OCI-LY7 (cell line): ENCODE data around the gene UBE3D. TPM values are rescaled to one million over a fixed set of nuclear protein-coding genes. Genes with fewer than 3 reads are reported as not detected.

Experiments
- BruUV-seq: library from RNA; stranded (reverse); fragments of 400-500 nt; replicated peaks from 2 replicates; lab custom pipeline; 2021; lab: Mats Ljungman, UMichigan
- CTCF ChIA-PET: fragments of 300-600 bp; sonication (Branson Sonifier 250); formaldehyde crosslinking; loops from one replicate; lab custom pipeline; 2022; ENCODE audit warnings: antibody characterized with exemption; ENCODE audit not compliant: unreplicated experiment; lab: Charles Lee
- POLR2A ChIA-PET: fragments of 300-600 bp; sonication (Branson Sonifier 250); formaldehyde crosslinking; loops from one replicate; lab custom pipeline; 2022; ENCODE audit warnings: antibody characterized with exemption; lab: Charles Lee
- DNase-seq: peaks from one replicate; pipeline ENCODE4 v3.0.0-alpha.2; 2015; ENCODE audit warnings: low spot score
- H2AFZ ChIP-seq: fragments of 200-600 bp; sonication (generic), shearing (Covaris generic); 2 replicates; pipeline ENCODE4 v1.6.1; 2014; ENCODE audit warnings: mild to moderate bottlenecking, antibody characterized with exemption, low read length, moderate library complexity
- H3K27ac ChIP-seq: fragments of 200-600 bp; sonication (generic); 2 replicates; pipeline ENCODE4 v1.5.1; 2014; ENCODE audit warnings: mixed run types, low read depth, mild to moderate bottlenecking, moderate library complexity, low read length, inconsistent platforms; ENCODE audit not compliant: poor library complexity, severe bottlenecking
- H3K36me3 ChIP-seq: fragments of 200-600 bp; sonication (generic); 2 replicates; pipeline ENCODE4 v1.6.1; 2014; ENCODE audit warnings: mild to moderate bottlenecking, antibody characterized with exemption, low read length, moderate library complexity, mixed read lengths; ENCODE audit not compliant: insufficient read depth
- H3K4me1 ChIP-seq: fragments of 200-600 bp; sonication (generic); 2 replicates; pipeline ENCODE4 v1.5.1; 2014; ENCODE audit warnings: mild to moderate bottlenecking, low read length; ENCODE audit not compliant: insufficient read depth, poor library complexity, severe bottlenecking
- H3K4me2 ChIP-seq: fragments of 200-600 bp; sonication (generic); 2 replicates; pipeline ENCODE4 v1.6.1; 2014; ENCODE audit warnings: mild to moderate bottlenecking, low read length
- H3K4me3 ChIP-seq: fragments of 200-600 bp; sonication (generic); 2 replicates; pipeline ENCODE4 v1.5.1; 2014; ENCODE audit warnings: mild to moderate bottlenecking, low read depth, low read length; ENCODE audit not compliant: poor library complexity, severe bottlenecking
- H3K79me2 ChIP-seq: fragments of 200-600 bp; sonication (generic); 2 replicates; pipeline ENCODE4 v1.6.1; 2016; ENCODE audit warnings: low read depth, mild to moderate bottlenecking, low read length, moderate library complexity, mixed read lengths; ENCODE audit not compliant: insufficient read depth
- H3K9me2 ChIP-seq: fragments of 200-600 bp; sonication (generic); 2 replicates; pipeline ENCODE4 v1.6.1; 2016; ENCODE audit warnings: mild to moderate bottlenecking, low read length, mixed read lengths; ENCODE audit not compliant: insufficient read depth
- H3K9me3 ChIP-seq: fragments of 200-600 bp; sonication (generic); 2 replicates; pipeline ENCODE4 v1.6.1; 2014; ENCODE audit warnings: mild to moderate bottlenecking, mixed run types, low read length, mixed read lengths
- H4K20me1 ChIP-seq: fragments of 200-600 bp; sonication (generic); 2 replicates; pipeline ENCODE4 v1.6.1; 2014; ENCODE audit warnings: mild to moderate bottlenecking, antibody characterized with exemption, low read length, moderate library complexity, mixed read lengths; ENCODE audit not compliant: insufficient read depth
- CTCF ChIP-seq: fragments of 200-600 bp; sonication (generic); conservative IDR thresholded peaks from 2 replicates; pipeline ENCODE4 v1.5.1; 2014; ENCODE audit warnings: mild to moderate bottlenecking, antibody characterized with exemption, low read length, moderate library complexity, mixed read lengths
- EZH2phosphoT487 ChIP-seq: fragments of 200-600 bp; sonication (generic); IDR thresholded peaks from 2 replicates; pipeline ENCODE4 v1.6.1; 2018; ENCODE audit warnings: low read depth, borderline replicate concordance, mild to moderate bottlenecking, mixed run types, antibody characterized with exemption, low read length, moderate library complexity, mixed read lengths
- intact Hi-C: fragments of 100-400 bp; cut with micrococcal nuclease; formaldehyde crosslinking; loops from one replicate; pipeline ENCODE4 v1.10.0; 2022; ENCODE audit not compliant: unreplicated experiment
- small RNA-seq: library from RNA; depleted of rRNA; stranded (forward); fragments of <200 nt; gene quantifications from one replicate; pipeline ENCODE3, GENCODE V24; 2014
- total RNA-seq, 2 experiments: library from RNA; depleted of rRNA in 1 of 2; stranded (reverse); fragments of >200 nt in 1 of 2; shearing (Covaris generic) in 1 of 2; gene quantifications; 2 replicates each; pipeline ENCODE4 v1.2.3, GENCODE V29; 2014 to 2022

The UBE3D gene
- total RNA-seq, 2 experiments from 2014 or later, result 11.0 to 15.1 TPM

GRCh38 chr6:82843291-82843885 is 222.3 kb downstream of the UBE3D start:
- no peaks in the 10 kb centered on the region for H3K9me3 ChIP-seq
- no peaks in the 10 kb centered on the region for H3K36me3 ChIP-seq
- H3K4me2 ChIP-seq, result no peak overlapping the region
- intact Hi-C loops, result no loop called here
- ChIA-PET POLR2A (no interaction called here), CTCF (no interaction called here)
- H3K4me1 ChIP-seq, result no peaks in the 10 kb centered on the region
- no peaks in the 10 kb centered on the region for H3K79me2 ChIP-seq
- no peak overlapping the region for H3K4me3 ChIP-seq
- no TSS peak for BruUV-seq
- no peaks in the 10 kb centered on the region for H3K9me2 ChIP-seq
- H4K20me1 ChIP-seq, result no peaks in the 10 kb centered on the region
- DNase-seq, result no peak
- no peak overlapping the region for H3K27ac ChIP-seq
- TF ChIP-seq CTCF, result no peak
- no peak for TF ChIP-seq EZH2phosphoT487
- H2AFZ ChIP-seq, result no peak overlapping the region

GRCh38 chr6:82842721-82843120 is 222.9 kb downstream of the UBE3D start:
- Histone ChIP-seq H3K79me2 (no peaks in the 10 kb centered on the region), H3K9me2 (no peaks in the 10 kb centered on the region), H3K4me2 (no peak overlapping the region), H3K9me3 (no peaks in the 10 kb centered on the region), H3K4me3 (no peak overlapping the region), H3K36me3 (no peaks in the 10 kb centered on the region), H4K20me1 (no peaks in the 10 kb centered on the region), H2AFZ (no peak overlapping the region), H3K4me1 (no peaks in the 10 kb centered on the region), H3K27ac (no peak overlapping the region)
- intact Hi-C loops, result no loop called here
- ChIA-PET CTCF (no interaction called here), POLR2A (interaction anchor here (0.6 kb wide), 1 partner anchor 517 kb away, joined by 3 read pairs; no protein-coding TSS in a partner anchor)
- DNase-seq, result no peak
- TF ChIP-seq CTCF, result no peak
- no peak for TF ChIP-seq EZH2phosphoT487
- no TSS peak for BruUV-seq

Small RNA genes lying within 50 kb of the gene (small RNA-seq; reads per million reads assigned to genes)
- gene LAP3P1, result not detected

Other genes starting within 250 kb of the UBE3D start
- 21.4 and 25.6 TPM in 2 replicates for gene DOP1A, start 1.8 kb upstream of the UBE3D start, total RNA-seq (2014; rRNA removed; shearing (Covaris generic))
- 24.4 and 25.2 TPM in 2 replicates for gene DOP1A, start 1.8 kb upstream of the UBE3D start, total RNA-seq (2022)
- gene PGM3, start 127.4 kb upstream of the UBE3D start, total RNA-seq (2014; rRNA removed; shearing (Covaris generic)), result 17.5 and 18.6 TPM in 2 replicates
- 36.5 and 37.4 TPM in 2 replicates for gene PGM3, start 127.4 kb upstream of the UBE3D start, total RNA-seq (2022)
- gene RWDD2A, start 127.5 kb upstream of the UBE3D start, total RNA-seq (2014; rRNA removed; shearing (Covaris generic)), result 2.2 and 2.9 TPM in 2 replicates
- 4.4 and 5.3 TPM in 2 replicates for gene RWDD2A, start 127.5 kb upstream of the UBE3D start, total RNA-seq (2022)